Left ventricle myocardium inferior (tissue), 1 donor: ENCODE data around the gene PATJ. TPM values are rescaled to one million over a fixed set of nuclear protein-coding genes. Genes with fewer than 3 reads are reported as not detected.

Experiments
- DNase-seq: peaks from one replicate; pipeline ENCODE4 v3.0.0-alpha.2; 2020
- H3K27ac ChIP-seq: fragments of 200-600 bp; replicated peaks from 2 replicates; pipeline ENCODE4 v1.8.0; 2021
- H3K27me3 ChIP-seq: fragments of 200-600 bp; 2 replicates; pipeline ENCODE4 v1.8.0; 2021; ENCODE audit warnings: low read depth
- H3K36me3 ChIP-seq: fragments of 200-600 bp; 2 replicates; pipeline ENCODE4 v1.8.0; 2021
- H3K4me1 ChIP-seq: fragments of 200-600 bp; 2 replicates; pipeline ENCODE4 v1.8.0; 2021
- H3K4me3 ChIP-seq: fragments of 200-600 bp; 2 replicates; pipeline ENCODE4 v1.8.0; 2021; ENCODE audit warnings: mild to moderate bottlenecking, moderate library complexity
- H3K9me3 ChIP-seq: fragments of 200-600 bp; replicated peaks from 2 replicates; pipeline ENCODE4 v1.8.0; 2021
- intact Hi-C: fragments of 100-400 bp; cut with micrococcal nuclease; formaldehyde crosslinking; loops from one replicate; pipeline ENCODE4 v1.11.0; 2022
- total RNA-seq: library from RNA; stranded (reverse); fragmentation: NEBNext Ultra II Directional; extraction: Animal tissue kit (Norgen Biotek cat#: 25700); gene quantifications from one replicate; pipeline ENCODE4 v1.2.1, GENCODE V29; 2021
- TF ChIP-seq, protein P1 (sequence below): fragments of 200-600 bp; IDR thresholded peaks from 2 replicates; pipeline ENCODE4 v1.8.0; 2021; ENCODE audit warnings: antibody characterized with exemption, mild to moderate bottlenecking, borderline replicate concordance
- donor health status: DM: no; HTN: yes; CAD: no; lungs with severe emphysema.

Gene PATJ
- total RNA-seq, 1 donor from 2014 or later: 166 TPM

DNA sequence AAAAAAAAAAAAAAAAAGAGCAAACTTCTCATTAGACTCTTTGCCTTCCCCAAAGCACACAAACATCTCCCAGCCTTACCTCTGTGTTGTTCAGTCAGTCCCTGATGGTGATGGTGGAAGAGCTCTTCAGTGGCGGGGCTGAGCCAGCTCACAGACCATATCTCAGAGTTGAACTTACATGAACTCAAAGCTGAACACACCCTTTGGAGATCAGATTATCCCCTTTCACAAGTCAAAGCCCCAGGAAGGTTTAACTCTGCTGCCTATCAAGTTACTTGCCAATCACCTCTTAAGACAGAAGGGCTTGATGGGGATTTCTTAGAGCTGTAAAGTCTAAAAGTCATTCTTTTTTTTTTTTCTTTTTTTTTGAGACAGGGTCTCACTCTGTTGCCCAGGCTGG is 397.1 kb downstream of the PATJ start:
- no peak for DNase-seq
- peaks cover 18% of the 10 kb centered on the region for H3K4me1 ChIP-seq
- intact Hi-C loops: no loop called here
- H3K27ac ChIP-seq: no peak overlapping the region
- no peaks in the 10 kb centered on the region for H3K27me3 ChIP-seq
- H3K4me3 ChIP-seq: no peak overlapping the region
- TF ChIP-seq, protein P1, sequence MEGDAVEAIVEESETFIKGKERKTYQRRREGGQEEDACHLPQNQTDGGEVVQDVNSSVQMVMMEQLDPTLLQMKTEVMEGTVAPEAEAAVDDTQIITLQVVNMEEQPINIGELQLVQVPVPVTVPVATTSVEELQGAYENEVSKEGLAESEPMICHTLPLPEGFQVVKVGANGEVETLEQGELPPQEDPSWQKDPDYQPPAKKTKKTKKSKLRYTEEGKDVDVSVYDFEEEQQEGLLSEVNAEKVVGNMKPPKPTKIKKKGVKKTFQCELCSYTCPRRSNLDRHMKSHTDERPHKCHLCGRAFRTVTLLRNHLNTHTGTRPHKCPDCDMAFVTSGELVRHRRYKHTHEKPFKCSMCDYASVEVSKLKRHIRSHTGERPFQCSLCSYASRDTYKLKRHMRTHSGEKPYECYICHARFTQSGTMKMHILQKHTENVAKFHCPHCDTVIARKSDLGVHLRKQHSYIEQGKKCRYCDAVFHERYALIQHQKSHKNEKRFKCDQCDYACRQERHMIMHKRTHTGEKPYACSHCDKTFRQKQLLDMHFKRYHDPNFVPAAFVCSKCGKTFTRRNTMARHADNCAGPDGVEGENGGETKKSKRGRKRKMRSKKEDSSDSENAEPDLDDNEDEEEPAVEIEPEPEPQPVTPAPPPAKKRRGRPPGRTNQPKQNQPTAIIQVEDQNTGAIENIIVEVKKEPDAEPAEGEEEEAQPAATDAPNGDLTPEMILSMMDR: no peak
- H3K9me3 ChIP-seq: no peaks in the 10 kb centered on the region
- H3K36me3 ChIP-seq: no peaks in the 10 kb centered on the region

DNA sequence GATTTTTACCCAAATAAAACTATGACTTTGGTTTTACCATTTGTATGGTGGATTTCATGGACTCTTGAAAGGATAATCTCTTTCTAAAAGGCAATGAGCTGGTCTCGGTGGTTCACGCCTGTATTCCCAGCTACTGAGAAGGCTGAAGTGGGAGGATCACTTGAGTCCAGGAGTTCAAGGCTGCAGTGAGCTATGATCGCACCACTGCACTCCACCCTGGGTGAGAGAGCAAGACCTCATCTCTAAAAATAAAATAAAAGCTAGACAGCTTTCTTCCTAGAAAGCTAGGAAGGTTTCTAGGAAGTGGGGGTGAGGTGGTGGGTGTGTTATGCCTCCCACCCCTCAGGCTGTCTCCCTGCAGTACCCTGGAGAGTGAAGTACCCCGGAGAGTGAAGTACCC is 398.4 kb downstream of the PATJ start:
- no peaks in the 10 kb centered on the region for H3K27me3 ChIP-seq
- H3K9me3 ChIP-seq: no peaks in the 10 kb centered on the region
- no peak for DNase-seq
- intact Hi-C loops: no loop called here
- H3K27ac ChIP-seq: no peak overlapping the region
- TF ChIP-seq, protein P1: no peak
- peaks cover 18% of the 10 kb centered on the region for H3K4me1 ChIP-seq
- no peaks in the 10 kb centered on the region for H3K36me3 ChIP-seq
- no peak overlapping the region for H3K4me3 ChIP-seq

DNA sequence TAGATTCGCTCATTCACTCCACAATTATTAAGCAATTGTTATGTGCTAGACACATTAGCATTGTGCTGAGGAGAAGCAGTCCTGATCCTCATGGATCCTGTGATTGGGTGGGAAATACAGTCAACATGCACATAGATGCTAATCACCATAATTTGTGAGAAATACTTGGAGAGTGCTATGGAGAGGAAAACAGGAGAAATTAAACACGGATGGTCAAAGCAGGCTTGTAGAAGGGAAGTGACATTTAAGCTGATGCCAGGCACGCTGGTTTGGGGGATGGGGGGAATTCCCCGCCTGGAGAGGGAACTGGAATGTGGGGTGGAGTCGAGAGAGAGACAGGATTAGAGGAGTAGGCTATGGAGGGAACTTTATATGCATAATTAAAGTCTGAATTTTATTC is 400.2 kb downstream of the PATJ start:
- Histone ChIP-seq H3K27me3 (no peaks in the 10 kb centered on the region), H3K36me3 (no peaks in the 10 kb centered on the region), H3K4me3 (no peak overlapping the region), H3K4me1 (peaks cover 18% of the 10 kb centered on the region), H3K27ac (no peak overlapping the region), H3K9me3 (no peaks in the 10 kb centered on the region)
- TF ChIP-seq, protein P1: no peak
- DNase-seq: no peak
- intact Hi-C loops: no loop called here

DNA sequence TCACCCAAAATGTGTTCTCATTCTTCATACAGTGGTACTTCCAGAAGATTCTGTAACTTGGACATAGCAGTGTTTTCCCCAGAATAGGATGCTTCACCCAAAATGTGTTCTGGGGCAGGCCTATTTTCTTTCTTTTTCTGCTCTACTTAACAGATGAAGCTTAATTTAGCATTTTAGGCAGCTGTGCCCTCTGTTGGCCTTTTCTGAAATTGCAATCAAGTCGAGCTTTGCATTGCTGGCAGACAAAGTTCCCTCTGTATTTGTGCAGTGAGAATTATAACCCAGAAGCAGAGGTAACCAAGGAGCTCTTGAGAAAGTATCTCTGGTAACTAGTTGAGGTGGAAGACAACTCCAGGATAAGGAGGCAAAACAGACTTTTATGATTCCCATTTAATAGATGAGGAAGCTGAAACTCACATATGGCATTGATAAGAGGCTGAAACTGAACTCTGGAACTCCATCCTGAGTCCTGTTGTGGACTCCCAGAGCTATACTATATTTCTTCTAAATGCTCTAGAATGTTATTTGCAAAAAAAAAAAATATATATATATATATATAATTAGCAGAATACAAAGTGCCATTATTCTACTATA is 402.1 kb downstream of the PATJ start:
- H3K9me3 ChIP-seq: no peaks in the 10 kb centered on the region
- H3K36me3 ChIP-seq: peaks cover 13% of the 10 kb centered on the region
- H3K27ac ChIP-seq: no peak overlapping the region
- intact Hi-C loops: no loop called here
- H3K27me3 ChIP-seq: no peaks in the 10 kb centered on the region
- H3K4me1 ChIP-seq: peaks cover 18% of the 10 kb centered on the region
- H3K4me3 ChIP-seq: no peak overlapping the region
- TF ChIP-seq, protein P1: peak; percentile 73
- DNase-seq: no peak

DNA sequence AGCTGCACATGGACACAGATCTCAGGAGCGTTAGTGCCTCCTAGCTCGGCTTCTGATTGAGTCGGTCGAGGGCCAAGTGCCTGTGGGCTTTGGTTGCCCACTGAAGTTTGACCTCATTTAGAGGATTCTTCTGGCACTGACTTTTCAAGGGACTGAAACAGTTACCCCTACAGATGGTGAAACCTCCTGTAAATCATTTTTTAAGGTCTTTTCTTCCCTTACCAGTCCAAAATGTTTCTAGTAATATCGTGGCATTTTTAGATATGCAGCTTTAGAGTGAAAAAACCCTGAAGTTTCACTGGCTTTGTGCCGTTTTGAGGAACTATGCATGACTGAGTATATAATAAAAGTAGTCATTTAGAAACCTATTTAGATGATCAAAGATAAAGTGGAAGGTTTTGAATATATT is 417.7 kb downstream of the PATJ start:
- H3K4me1 ChIP-seq: no peaks in the 10 kb centered on the region
- H3K4me3 ChIP-seq: no peak overlapping the region
- intact Hi-C loops: no loop called here
- H3K9me3 ChIP-seq: no peaks in the 10 kb centered on the region
- no peaks in the 10 kb centered on the region for H3K27me3 ChIP-seq
- no peaks in the 10 kb centered on the region for H3K36me3 ChIP-seq
- TF ChIP-seq, protein P1: no peak
- no peak for DNase-seq
- H3K27ac ChIP-seq: no peak overlapping the region
